GM03348 (cell line): ENCODE results near the gene MOSMO.
A peak's percentile ranks its signal among the peaks of the same experiment; 100 is the strongest.

Experiments used
- DNase-seq: peaks from one replicate; pipeline ENCODE4 v3.0.0; 2012; ENCODE audit warnings: low spot score

Gene MOSMO

GRCh38 chr16:22050963-22051362 lies 43.1 kb downstream of the MOSMO start:
- DNase-seq = no peak

GRCh38 chr16:22052980-22053379 lies 45.1 kb downstream of the MOSMO start:
- no peak for DNase-seq

GRCh38 chr16:22053921-22054341 lies 46.0 kb downstream of the MOSMO start:
- DNase-seq = no peak

- DNase-seq = no peak
Observed at GRCh38 chr16:22054847-22055590, 47.1 kb downstream of the MOSMO start.

GRCh38 chr16:22055881-22056280 lies 48.0 kb downstream of the MOSMO start:
- no peak for DNase-seq

GRCh38 chr16:22063888-22064467 lies 56.1 kb downstream of the MOSMO start:
- no peak for DNase-seq

GRCh38 chr16:22065252-22065651 lies 57.3 kb downstream of the MOSMO start:
- DNase-seq = no peak

GRCh38 chr16:22070361-22071330 lies 62.7 kb downstream of the MOSMO start:
- peak; percentile 17 for DNase-seq

GRCh38 chr16:22071331-22071910 lies 63.5 kb downstream of the MOSMO start:
- no peak for DNase-seq

GRCh38 chr16:22073350-22073749 lies 65.4 kb downstream of the MOSMO start:
- no peak for DNase-seq

GRCh38 chr16:22075043-22075757 lies 67.3 kb downstream of the MOSMO start:
- no peak for DNase-seq

GRCh38 chr16:22075776-22076175 lies 67.9 kb downstream of the MOSMO start:
- no peak for DNase-seq

- peak; percentile 79 for DNase-seq
Observed at GRCh38 chr16:22077700-22078313, 69.9 kb downstream of the MOSMO start.

- DNase-seq = no peak
Observed at GRCh38 chr16:22078656-22079055, 70.7 kb downstream of the MOSMO start.

- no peak for DNase-seq
Observed at GRCh38 chr16:22081050-22081449, 73.1 kb downstream of the MOSMO start.

- no peak for DNase-seq
Observed at GRCh38 chr16:22086440-22086839, 78.5 kb downstream of the MOSMO start.

GRCh38 chr16:22088642-22089041 lies 80.7 kb downstream of the MOSMO start:
- no peak for DNase-seq

GRCh38 chr16:22089910-22090309 lies 82.0 kb downstream of the MOSMO start:
- DNase-seq = no peak

GRCh38 chr16:22091721-22092120 lies 83.8 kb downstream of the MOSMO start:
- DNase-seq = no peak

GRCh38 chr16:22092143-22092933 lies 84.4 kb downstream of the MOSMO start, which contains the start of gene VWA3A:
VWA3A (plus strand) TSS chr16:22092541; CDS start chr16:22092638, 97 bp downstream.
- DNase-seq = peak; percentile 78
